ENCODE measurements around the gene CCDC183.

Gene CCDC183

DNA sequence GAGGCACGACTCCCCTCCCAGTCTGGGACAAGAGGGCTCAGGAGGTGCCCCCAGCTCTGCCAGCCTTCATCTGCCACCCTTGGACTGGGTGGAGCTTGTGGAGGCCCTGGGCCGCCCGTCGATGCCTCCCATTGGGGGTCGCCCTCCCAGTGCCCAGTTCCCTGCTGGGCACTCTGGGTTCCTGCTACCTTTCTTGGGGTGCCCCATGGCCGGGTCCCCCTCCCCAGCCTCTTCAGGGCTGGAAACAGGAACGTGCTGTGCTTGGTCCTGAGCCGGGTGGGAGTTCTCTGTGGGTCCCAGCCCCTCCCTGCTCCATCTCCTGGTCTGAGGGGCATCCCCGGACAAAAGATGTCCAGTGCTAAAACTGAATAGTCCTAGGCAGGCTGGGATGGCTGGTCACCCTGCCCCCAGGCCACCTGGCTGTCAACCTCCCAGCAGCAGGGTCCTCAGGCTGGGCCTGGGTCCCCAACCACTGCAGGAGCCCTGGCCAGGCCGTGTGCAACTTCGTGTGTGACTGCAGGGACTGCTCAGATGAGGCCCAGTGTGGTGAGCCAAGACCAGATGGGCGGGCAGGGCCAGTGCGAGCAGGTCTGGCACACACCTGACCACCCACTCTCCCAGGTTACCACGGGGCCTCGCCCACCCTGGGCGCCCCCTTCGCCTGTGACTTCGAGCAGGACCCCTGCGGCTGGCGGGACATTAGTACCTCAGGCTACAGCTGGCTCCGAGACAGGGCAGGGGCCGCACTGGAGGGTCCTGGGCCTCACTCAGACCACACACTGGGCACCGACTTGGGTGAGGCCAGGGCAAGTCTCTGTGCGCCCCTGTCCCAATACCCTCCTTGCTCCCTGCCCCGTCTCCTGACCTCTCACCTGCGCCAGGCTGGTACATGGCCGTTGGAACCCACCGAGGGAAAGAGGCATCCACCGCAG lies 56.8 kb downstream of the CCDC183 start:
- Histone ChIP-seq H3K4me3 (ENCODE audit: low read length, poor library complexity, severe bottlenecking) (no peak overlapping the region), H3K36me3 (ENCODE audit: insufficient read depth, low read length) (peaks cover 13% of the 10 kb centered on the region; the same call in 1 of the 2 replicates), H2AFZ (ENCODE audit: low read length) (no peak overlapping the region), H3K9me3 (ENCODE audit: insufficient read depth, low read depth, low read length) (no peaks in the 10 kb centered on the region), H3K27me3 (ENCODE audit: insufficient read depth, low read length, poor library complexity, severe bottlenecking) (no peaks in the 10 kb centered on the region), H3F3A (ENCODE audit: low read depth) (no peaks in the 10 kb centered on the region), H3K79me2 (ENCODE audit: insufficient read depth, low read length) (peaks cover 14% of the 10 kb centered on the region; the same call in 1 of the 2 replicates), H3K9ac (ENCODE audit: low read depth, low read length, poor library complexity, severe bottlenecking) (no peak overlapping the region), H3K4me1 (ENCODE audit: insufficient read depth, low read length, poor library complexity, severe bottlenecking) (peaks cover 4% of the 10 kb centered on the region), H3K9me2 (replicated peaks; ENCODE audit: low read depth, low read length) (no peaks in the 10 kb centered on the region), H4K20me1 (ENCODE audit: insufficient read depth, low read length, poor library complexity, severe bottlenecking) (peaks cover 16% of the 10 kb centered on the region), H3K4me2 (ENCODE audit: low read depth, low read length, poor library complexity, severe bottlenecking) (no peak overlapping the region)
- TF ChIP-seq, protein P1, sequence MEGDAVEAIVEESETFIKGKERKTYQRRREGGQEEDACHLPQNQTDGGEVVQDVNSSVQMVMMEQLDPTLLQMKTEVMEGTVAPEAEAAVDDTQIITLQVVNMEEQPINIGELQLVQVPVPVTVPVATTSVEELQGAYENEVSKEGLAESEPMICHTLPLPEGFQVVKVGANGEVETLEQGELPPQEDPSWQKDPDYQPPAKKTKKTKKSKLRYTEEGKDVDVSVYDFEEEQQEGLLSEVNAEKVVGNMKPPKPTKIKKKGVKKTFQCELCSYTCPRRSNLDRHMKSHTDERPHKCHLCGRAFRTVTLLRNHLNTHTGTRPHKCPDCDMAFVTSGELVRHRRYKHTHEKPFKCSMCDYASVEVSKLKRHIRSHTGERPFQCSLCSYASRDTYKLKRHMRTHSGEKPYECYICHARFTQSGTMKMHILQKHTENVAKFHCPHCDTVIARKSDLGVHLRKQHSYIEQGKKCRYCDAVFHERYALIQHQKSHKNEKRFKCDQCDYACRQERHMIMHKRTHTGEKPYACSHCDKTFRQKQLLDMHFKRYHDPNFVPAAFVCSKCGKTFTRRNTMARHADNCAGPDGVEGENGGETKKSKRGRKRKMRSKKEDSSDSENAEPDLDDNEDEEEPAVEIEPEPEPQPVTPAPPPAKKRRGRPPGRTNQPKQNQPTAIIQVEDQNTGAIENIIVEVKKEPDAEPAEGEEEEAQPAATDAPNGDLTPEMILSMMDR (conservative IDR thresholded peaks at IDR 0.05; ENCODE audit: low read length): no peak
- TF ChIP-seq EZH2phosphoT487 (IDR thresholded peaks at IDR 0.05; ENCODE audit: borderline replicate concordance): no peak

DNA sequence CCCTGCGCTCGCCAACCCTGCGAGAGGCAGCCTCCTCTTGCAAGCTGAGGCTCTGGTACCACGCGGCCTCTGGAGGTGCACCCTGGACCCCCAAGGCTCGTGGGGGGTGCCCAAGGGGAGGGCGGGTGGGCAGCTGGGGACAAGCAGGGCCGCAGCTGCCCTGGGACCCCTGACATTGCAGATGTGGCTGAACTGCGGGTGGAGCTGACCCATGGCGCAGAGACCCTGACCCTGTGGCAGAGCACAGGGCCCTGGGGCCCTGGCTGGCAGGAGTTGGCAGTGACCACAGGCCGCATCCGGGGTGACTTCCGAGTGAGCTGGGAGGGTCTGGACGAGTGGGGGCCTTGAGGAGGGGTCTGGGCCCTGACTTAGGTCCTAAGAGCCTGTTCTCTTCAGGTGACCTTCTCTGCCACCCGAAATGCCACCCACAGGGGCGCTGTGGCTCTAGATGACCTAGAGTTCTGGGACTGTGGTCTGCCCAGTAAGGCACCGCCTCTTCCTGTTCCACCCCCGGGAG lies 57.5 kb downstream of the CCDC183 start:
- Histone ChIP-seq H3K9me2 (replicated peaks; ENCODE audit: low read depth, low read length) (no peaks in the 10 kb centered on the region), H3K36me3 (ENCODE audit: insufficient read depth, low read length) (peaks cover 13% of the 10 kb centered on the region; the same call in 1 of the 2 replicates), H3K4me1 (ENCODE audit: insufficient read depth, low read length, poor library complexity, severe bottlenecking) (peaks cover 4% of the 10 kb centered on the region), H3K4me2 (ENCODE audit: low read depth, low read length, poor library complexity, severe bottlenecking) (no peak overlapping the region), H3K9ac (ENCODE audit: low read depth, low read length, poor library complexity, severe bottlenecking) (no peak overlapping the region), H3K79me2 (ENCODE audit: insufficient read depth, low read length) (peaks cover 11% of the 10 kb centered on the region; the same call in 1 of the 2 replicates), H2AFZ (ENCODE audit: low read length) (no peak overlapping the region), H3K4me3 (ENCODE audit: low read length, poor library complexity, severe bottlenecking) (no peak overlapping the region), H3F3A (ENCODE audit: low read depth) (no peaks in the 10 kb centered on the region), H4K20me1 (ENCODE audit: insufficient read depth, low read length, poor library complexity, severe bottlenecking) (peaks cover 16% of the 10 kb centered on the region), H3K9me3 (ENCODE audit: insufficient read depth, low read depth, low read length) (no peaks in the 10 kb centered on the region), H3K27me3 (ENCODE audit: insufficient read depth, low read length, poor library complexity, severe bottlenecking) (no peaks in the 10 kb centered on the region)
- TF ChIP-seq, protein P1 (conservative IDR thresholded peaks at IDR 0.05; ENCODE audit: low read length): no peak
- no peak for TF ChIP-seq EZH2phosphoT487 (IDR thresholded peaks at IDR 0.05; ENCODE audit: borderline replicate concordance)

DNA sequence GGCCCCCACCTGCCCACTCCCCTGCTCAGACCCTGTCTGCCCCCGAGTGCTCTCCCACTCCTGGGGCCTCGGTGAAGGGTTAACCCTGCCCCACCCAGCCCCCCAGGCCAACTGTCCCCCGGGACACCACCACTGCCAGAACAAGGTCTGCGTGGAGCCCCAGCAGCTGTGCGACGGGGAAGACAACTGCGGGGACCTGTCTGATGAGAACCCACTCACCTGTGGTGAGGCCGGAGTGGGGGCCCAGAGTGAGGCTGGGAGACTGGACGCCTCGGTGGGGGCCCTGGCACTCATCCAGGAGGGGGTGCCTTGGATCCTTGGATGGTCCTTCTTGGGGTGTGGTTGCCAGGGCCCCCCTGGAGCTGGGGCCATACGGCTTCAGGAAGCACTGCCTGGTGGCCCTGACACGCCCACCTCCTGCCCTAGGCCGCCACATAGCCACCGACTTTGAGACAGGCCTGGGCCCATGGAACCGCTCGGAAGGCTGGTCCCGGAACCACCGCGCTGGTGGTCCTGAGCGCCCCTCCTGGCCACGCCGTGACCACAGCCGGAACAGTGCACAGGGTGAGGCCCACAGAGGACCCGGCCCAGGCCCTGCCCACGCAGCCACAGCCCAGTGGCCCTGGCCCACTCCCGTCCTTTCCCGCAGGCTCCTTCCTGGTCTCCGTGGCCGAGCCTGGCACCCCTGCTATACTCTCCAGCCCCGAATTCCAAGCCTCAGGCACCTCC lies 58.1 kb downstream of the CCDC183 start:
- Histone ChIP-seq H3K4me3 (ENCODE audit: low read length, poor library complexity, severe bottlenecking) (no peak overlapping the region), H3K4me2 (ENCODE audit: low read depth, low read length, poor library complexity, severe bottlenecking) (no peak overlapping the region), H3F3A (ENCODE audit: low read depth) (no peaks in the 10 kb centered on the region), H3K4me1 (ENCODE audit: insufficient read depth, low read length, poor library complexity, severe bottlenecking) (peaks cover 4% of the 10 kb centered on the region), H3K9me3 (ENCODE audit: insufficient read depth, low read depth, low read length) (no peaks in the 10 kb centered on the region), H4K20me1 (ENCODE audit: insufficient read depth, low read length, poor library complexity, severe bottlenecking) (peaks cover 16% of the 10 kb centered on the region), H2AFZ (ENCODE audit: low read length) (no peak overlapping the region), H3K79me2 (ENCODE audit: insufficient read depth, low read length) (peaks cover 11% of the 10 kb centered on the region; the same call in 1 of the 2 replicates), H3K9me2 (replicated peaks; ENCODE audit: low read depth, low read length) (no peaks in the 10 kb centered on the region), H3K9ac (ENCODE audit: low read depth, low read length, poor library complexity, severe bottlenecking) (no peak overlapping the region), H3K27me3 (ENCODE audit: insufficient read depth, low read length, poor library complexity, severe bottlenecking) (no peaks in the 10 kb centered on the region), H3K36me3 (ENCODE audit: insufficient read depth, low read length) (peaks cover 13% of the 10 kb centered on the region; the same call in 1 of the 2 replicates)
- TF ChIP-seq, protein P1 (conservative IDR thresholded peaks at IDR 0.05; ENCODE audit: low read length): no peak
- TF ChIP-seq EZH2phosphoT487 (IDR thresholded peaks at IDR 0.05; ENCODE audit: borderline replicate concordance): no peak
